IMR-90 (cell line): ENCODE data around the gene LRRC66. TPM values are rescaled to one million over a fixed set of nuclear protein-coding genes. Genes with fewer than 3 reads are reported as not detected.

Experiments used
- ATAC-seq: fragments of 200-7000 bp; cut with Tn5 transposase; 2 replicates; pipeline ENCODE4 v1.9.1; 2020; ENCODE audit warnings: low read depth, mild to moderate bottlenecking, moderate library complexity
- BruUV-seq: library from RNA; stranded (reverse); fragments of 400-500 nt; replicated peaks from 2 replicates; lab custom pipeline; 2021; lab: Mats Ljungman, UMichigan
- CTCF ChIA-PET: fragments of 300-600 bp; formaldehyde crosslinking; extraction: SDS; loops from one replicate; lab custom pipeline; 2021; ENCODE audit warnings: antibody characterized with exemption; lab: Yijun Ruan, JAX
- POLR2A ChIA-PET: fragments of 300-600 bp; sonication (Branson Sonifier 250); formaldehyde crosslinking; loops from one replicate; lab custom pipeline; 2022; ENCODE audit warnings: antibody characterized with exemption; ENCODE audit not compliant: unreplicated experiment; lab: Charles Lee
- DNase-seq: peaks from one replicate; pipeline ENCODE4 v3.0.0; 2013
- H2AFZ ChIP-seq: replicated peaks from 2 replicates; pipeline ENCODE3; 2013; ENCODE audit warnings: low read length, mild to moderate bottlenecking; ENCODE audit not compliant: poor library complexity
- H2AK5ac ChIP-seq: 2 replicates; pipeline ENCODE4 v1.6.1; 2013; ENCODE audit warnings: low read depth, low read length, inconsistent platforms
- H2AK9ac ChIP-seq: replicated peaks from 2 replicates; pipeline ENCODE3; 2013; ENCODE audit warnings: mild to moderate bottlenecking, low read depth, low read length, moderate library complexity; ENCODE audit not compliant: poor library complexity
- H2BK120ac ChIP-seq: 2 replicates; pipeline ENCODE4 v1.6.1; 2013; ENCODE audit warnings: low read depth, low read length, inconsistent platforms
- H2BK15ac ChIP-seq: 3 replicates; pipeline ENCODE4 v1.6.1; 2013; ENCODE audit warnings: low read depth, low read length, inconsistent platforms
- H2BK20ac ChIP-seq: 2 replicates; pipeline ENCODE4 v1.6.1; 2013; ENCODE audit warnings: low read depth, mild to moderate bottlenecking, inconsistent platforms, low read length, moderate library complexity
- H2BK5ac ChIP-seq: 2 replicates; pipeline ENCODE4 v1.6.1; 2013; ENCODE audit warnings: mild to moderate bottlenecking, low read depth, low read length, inconsistent platforms; ENCODE audit not compliant: poor library complexity, severe bottlenecking
- H3K14ac ChIP-seq: replicated peaks from 2 replicates; pipeline ENCODE4 v1.6.1; 2013; ENCODE audit warnings: low read depth, low read length, inconsistent platforms
- H3K18ac ChIP-seq: 2 replicates; pipeline ENCODE4 v1.6.1; 2013; ENCODE audit warnings: low read depth, low read length, control low read depth
- H3K23ac ChIP-seq: 2 replicates; pipeline ENCODE4 v1.6.1; 2013; ENCODE audit warnings: low read depth, low read length, inconsistent platforms
- H3K27ac ChIP-seq: 2 replicates; pipeline ENCODE4 v1.5.1; 2013; ENCODE audit warnings: mild to moderate bottlenecking, control low read depth, low read length; ENCODE audit not compliant: insufficient read depth
- H3K27me3 ChIP-seq: 2 replicates; pipeline ENCODE4 v1.6.1; 2013; ENCODE audit warnings: low read length; ENCODE audit not compliant: control insufficient read depth, insufficient read depth
- H3K36me3 ChIP-seq: 2 replicates; pipeline ENCODE4 v1.6.1; 2013; ENCODE audit warnings: low read length, mixed read lengths; ENCODE audit not compliant: control insufficient read depth, insufficient read depth
- H3K4ac ChIP-seq: 2 replicates; pipeline ENCODE4 v1.6.1; 2013; ENCODE audit warnings: low read depth, low read length, inconsistent platforms
- H3K4me1 ChIP-seq: 2 replicates; pipeline ENCODE4 v1.6.1; 2013; ENCODE audit warnings: low read length, mixed read lengths; ENCODE audit not compliant: control insufficient read depth, insufficient read depth
- H3K4me2 ChIP-seq: 2 replicates; pipeline ENCODE4 v1.6.1; 2013; ENCODE audit warnings: low read depth, mild to moderate bottlenecking, control low read depth, low read length, moderate library complexity
- H3K4me3 ChIP-seq: 2 replicates; pipeline ENCODE4 v1.5.1; 2013; ENCODE audit warnings: low read depth, mild to moderate bottlenecking, control low read depth, low read length, moderate library complexity; ENCODE audit not compliant: insufficient read depth
- H3K56ac ChIP-seq: 2 replicates; pipeline ENCODE4 v1.6.1; 2013; ENCODE audit warnings: low read length, inconsistent platforms; ENCODE audit not compliant: insufficient read depth; ENCODE audit errors: extremely low read depth
- H3K79me1 ChIP-seq, 2 experiments: 2 replicates each; pipeline ENCODE4 v1.6.1; 2013; ENCODE audit warnings: low read length in 2 of 2, inconsistent platforms in 1 of 2, low read depth in 1 of 2
- H3K9ac ChIP-seq: 2 replicates; pipeline ENCODE4 v1.6.1; 2013; ENCODE audit warnings: low read depth, low read length, control low read depth
- H3K9me1 ChIP-seq: 2 replicates; pipeline ENCODE4 v1.6.1; 2013; ENCODE audit warnings: low read length, inconsistent platforms; ENCODE audit not compliant: insufficient read depth
- H3K9me3 ChIP-seq: 2 replicates; pipeline ENCODE4 v1.6.1; 2013; ENCODE audit warnings: low read length; ENCODE audit not compliant: control insufficient read depth, insufficient read depth
- H4K20me1 ChIP-seq: 2 replicates; pipeline ENCODE4 v1.6.1; 2013; ENCODE audit warnings: low read length, inconsistent platforms; ENCODE audit not compliant: insufficient read depth
- H4K5ac ChIP-seq: 2 replicates; pipeline ENCODE4 v1.6.1; 2013; ENCODE audit warnings: mild to moderate bottlenecking, low read depth, low read length, control low read depth
- H4K8ac ChIP-seq, 2 experiments: 2 replicates each; pipeline ENCODE4 v1.6.1; 2013; ENCODE audit warnings: low read depth in 2 of 2, low read length in 2 of 2, control low read depth in 1 of 2, inconsistent platforms in 1 of 2
- H4K91ac ChIP-seq: 2 replicates; pipeline ENCODE4 v1.6.1; 2013; ENCODE audit warnings: low read depth, low read length, inconsistent platforms; ENCODE audit not compliant: insufficient read depth
- MXI1 ChIP-seq: IDR thresholded peaks from 2 replicates; pipeline ENCODE4 v1.6.1; 2012; ENCODE audit warnings: low read depth, mild to moderate bottlenecking, low read length, moderate library complexity, borderline replicate concordance
- POLR2A ChIP-seq: IDR thresholded peaks from 2 replicates; pipeline ENCODE4 v1.6.1; 2012; ENCODE audit warnings: mild to moderate bottlenecking, low read depth, low read length
- WGBS, 2 experiments: methylation state at CpG; one replicate each; pipeline versions ENCODE4 v1.1.5 to v1.1.7; 2013; ENCODE audit warnings: missing lambda C conversion rate in 2 of 2; ENCODE audit not compliant: insufficient read length in 1 of 2; ENCODE audit errors: extremely low coverage in 2 of 2; 5-methylcytosine and 5-hydroxymethylcytosine counted together
- dilution Hi-C: fragments of 300-500 bp; cut with HindIII; formaldehyde crosslinking; loops from one replicate; pipeline ENCODE4 v1.14.3; 2018; ENCODE audit warnings: low sequenced_read_pairs; ENCODE audit not compliant: unreplicated experiment
- in situ Hi-C: fragments of 300-500 bp; cut with MboI; formaldehyde crosslinking; loops from 3 replicates; pipeline ENCODE4 v1.14.3; 2019; ENCODE audit warnings: low sequenced_read_pairs, inconsistent platforms, mixed read lengths
- intact Hi-C: fragments of 100-400 bp; cut with micrococcal nuclease; formaldehyde crosslinking; loops from 2 replicates; pipeline ENCODE4 v1.10.0; 2022
- polyA plus RNA-seq, 3 experiments: library from polyadenylated mRNA; depleted of rRNA; stranded (reverse); fragments of >200 nt; gene quantifications; 2 replicates each; pipeline ENCODE4 v1.2.3, GENCODE V29; 2012; ENCODE audit warnings: low replicate concordance in 1 of 3
- total RNA-seq: library from RNA; depleted of rRNA; stranded (reverse); fragments of >200 nt; gene quantifications from 2 replicates; pipeline ENCODE4 v1.2.3, GENCODE V29; 2012

LRRC66 gene
- total and polyA plus RNA-seq, 2 of the 4 experiments (the other 2 are of a cell fraction): 0.09 to 0.18 TPM

DNA sequence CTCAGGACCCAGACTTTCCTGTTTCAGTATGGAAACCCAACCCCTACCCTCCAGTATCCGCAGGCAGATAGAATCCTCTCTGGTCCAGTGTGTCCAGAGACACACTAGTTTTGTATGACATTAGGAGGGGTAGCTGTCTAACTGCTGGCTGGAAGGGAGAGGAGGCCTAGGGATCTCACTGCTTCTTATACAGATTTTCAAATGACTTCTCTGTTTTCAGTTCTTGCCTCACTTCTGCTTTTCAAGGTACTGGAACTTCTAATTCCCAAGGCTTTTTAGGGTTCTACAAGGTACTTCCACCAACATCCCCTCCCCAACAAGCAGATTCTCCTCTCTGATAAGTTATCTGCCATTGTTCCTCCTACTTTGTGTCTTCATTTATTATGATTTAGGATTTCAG lies 11.8 kb upstream of the LRRC66 start:
- H3K9me3 ChIP-seq: no peaks in the 10 kb centered on the region
- no peak overlapping the region for H2BK120ac ChIP-seq
- H4K91ac ChIP-seq: no peak overlapping the region
- no peak overlapping the region for H3K14ac ChIP-seq
- no peak for DNase-seq
- ChIA-PET POLR2A (no interaction called here), CTCF (no interaction called here)
- peaks cover 6% of the 10 kb centered on the region; the same call in 1 of the 2 replicates for H4K20me1 ChIP-seq
- no peak overlapping the region for H2AFZ ChIP-seq
- H2BK20ac ChIP-seq: no peak overlapping the region
- no peak overlapping the region for H4K5ac ChIP-seq
- H3K4me1 ChIP-seq: 0 out of 2 replicates have a peak, but pooled peaks cover 4% of the 10 kb centered on the region
- H3K79me1 ChIP-seq: peaks cover 29 to 47% of the 10 kb centered on the region in 2 experiments
- H2BK15ac ChIP-seq: no peak overlapping the region
- H2AK9ac ChIP-seq: no peak overlapping the region
- H3K4ac ChIP-seq: no peak overlapping the region
- BruUV-seq: no TSS peak
- peaks cover 19% of the 10 kb centered on the region for H3K36me3 ChIP-seq
- no peak overlapping the region for H4K8ac ChIP-seq
- H3K18ac ChIP-seq: no peak overlapping the region
- H3K27me3 ChIP-seq: no peaks in the 10 kb centered on the region
- no peak for ATAC-seq
- WGBS, 2 experiments: no CpG with 5 or more reads among the region's 1 CpG
- H3K4me3 ChIP-seq: no peak overlapping the region
- no peak overlapping the region for H3K4me2 ChIP-seq
- peaks cover 11% of the 10 kb centered on the region for H3K9me1 ChIP-seq
- intact Hi-C loops (no loop called here), in situ Hi-C loops (loop anchor here (10.0 kb wide), 1 partner anchor 137 kb away; no protein-coding TSS in a partner anchor), dilution Hi-C loops (no loop called here)
- H3K9ac ChIP-seq: no peak overlapping the region
- H3K56ac ChIP-seq: no peak overlapping the region
- TF ChIP-seq MXI1: no peak
- no peak for TF ChIP-seq POLR2A
- no peak overlapping the region; the same call in 1 of the 2 replicates for H3K27ac ChIP-seq
- H3K23ac ChIP-seq: no peak overlapping the region
- H2BK5ac ChIP-seq: no peak overlapping the region
- no peak overlapping the region for H2AK5ac ChIP-seq
